ENCODE results near the gene GGCX. TPM values are rescaled to one million over a fixed set of nuclear protein-coding genes. Genes with fewer than 3 reads are reported as not detected.

GGCX gene
- total RNA-seq, 2 donors from 2014 or later: 74.5 to 89.5 TPM

DNA sequence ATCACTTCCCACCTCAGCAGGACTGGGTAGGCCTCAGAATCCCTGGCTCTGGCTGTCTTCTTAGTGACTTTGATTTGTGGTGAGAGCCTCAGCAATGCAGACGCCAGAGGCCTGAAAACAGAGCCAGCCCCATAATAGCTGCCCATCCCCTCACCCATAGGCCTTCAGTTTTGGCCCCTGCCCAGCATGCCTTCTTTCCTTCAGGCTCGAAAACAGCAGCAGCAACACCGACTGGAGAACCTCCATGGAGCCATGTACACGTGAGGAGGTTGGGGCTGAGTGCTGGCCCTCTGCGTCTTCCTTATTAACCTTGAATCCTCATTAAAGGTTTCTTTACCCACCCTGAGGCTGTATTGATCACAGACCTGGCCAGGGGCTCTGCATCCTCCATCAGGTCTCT is 35.9 kb upstream of the GGCX start:
- no peak overlapping the region for H3K27ac Mint-ChIP-seq
- H3K4me1 Mint-ChIP-seq: peaks cover 21% of the 10 kb centered on the region
- TF ChIP-seq, protein P1, sequence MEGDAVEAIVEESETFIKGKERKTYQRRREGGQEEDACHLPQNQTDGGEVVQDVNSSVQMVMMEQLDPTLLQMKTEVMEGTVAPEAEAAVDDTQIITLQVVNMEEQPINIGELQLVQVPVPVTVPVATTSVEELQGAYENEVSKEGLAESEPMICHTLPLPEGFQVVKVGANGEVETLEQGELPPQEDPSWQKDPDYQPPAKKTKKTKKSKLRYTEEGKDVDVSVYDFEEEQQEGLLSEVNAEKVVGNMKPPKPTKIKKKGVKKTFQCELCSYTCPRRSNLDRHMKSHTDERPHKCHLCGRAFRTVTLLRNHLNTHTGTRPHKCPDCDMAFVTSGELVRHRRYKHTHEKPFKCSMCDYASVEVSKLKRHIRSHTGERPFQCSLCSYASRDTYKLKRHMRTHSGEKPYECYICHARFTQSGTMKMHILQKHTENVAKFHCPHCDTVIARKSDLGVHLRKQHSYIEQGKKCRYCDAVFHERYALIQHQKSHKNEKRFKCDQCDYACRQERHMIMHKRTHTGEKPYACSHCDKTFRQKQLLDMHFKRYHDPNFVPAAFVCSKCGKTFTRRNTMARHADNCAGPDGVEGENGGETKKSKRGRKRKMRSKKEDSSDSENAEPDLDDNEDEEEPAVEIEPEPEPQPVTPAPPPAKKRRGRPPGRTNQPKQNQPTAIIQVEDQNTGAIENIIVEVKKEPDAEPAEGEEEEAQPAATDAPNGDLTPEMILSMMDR (conservative IDR thresholded peaks at IDR 0.05): no peak
- H3K36me3 Mint-ChIP-seq (ENCODE audit: low read depth): peaks cover 26% of the 10 kb centered on the region
- Histone ChIP-seq H3K9ac (ENCODE audit: extremely low read depth, low read length, poor library complexity, severe bottlenecking) (no peak overlapping the region), H3K9me3 (ENCODE audit: control insufficient read depth, low read length) (no peaks in the 10 kb centered on the region), H3K36me3 (ENCODE audit: control insufficient read depth, insufficient read depth, low read length) (peaks cover 30% of the 10 kb centered on the region), H3K27me3 (ENCODE audit: control insufficient read depth, insufficient read depth, low read length, poor library complexity, severe bottlenecking) (no peaks in the 10 kb centered on the region), H3K27ac (ENCODE audit: low read depth, low read length) (no peak overlapping the region), H3K4me3 (ENCODE audit: low read length) (peak overlapping the region; percentile 91), H3K4me1 (ENCODE audit: control insufficient read depth, insufficient read depth, low read length) (peaks cover 8% of the 10 kb centered on the region)
- no peak for DNase-seq
- H3K4me3 Mint-ChIP-seq: peak overlapping the region; percentile 99
- 94 to 100% methylated on average over 4 to 5 of the region's 5 CpGs for WGBS, 2 experiments (ENCODE audit: insufficient coverage in 1 of 2, insufficient read length in 1 of 2)
- H3K9me3 Mint-ChIP-seq: no peaks in the 10 kb centered on the region
- no peaks in the 10 kb centered on the region for H3K27me3 Mint-ChIP-seq (ENCODE audit: insufficient read depth)

GRCh38 chr2:85596486-85597143 is 35.3 kb upstream of the GGCX start:
- no peak for DNase-seq
- Mint-ChIP-seq H3K36me3 (ENCODE audit: low read depth) (peaks cover 26% of the 10 kb centered on the region), H3K4me1 (peaks cover 21% of the 10 kb centered on the region), H3K27ac (no peak overlapping the region), H3K27me3 (ENCODE audit: insufficient read depth) (no peaks in the 10 kb centered on the region), H3K9me3 (no peaks in the 10 kb centered on the region), H3K4me3 (peak overlapping the region; percentile 99)
- Histone ChIP-seq H3K27ac (ENCODE audit: low read depth, low read length) (no peak overlapping the region), H3K9me3 (ENCODE audit: control insufficient read depth, low read length) (no peaks in the 10 kb centered on the region), H3K27me3 (ENCODE audit: control insufficient read depth, insufficient read depth, low read length, poor library complexity, severe bottlenecking) (no peaks in the 10 kb centered on the region), H3K9ac (ENCODE audit: extremely low read depth, low read length, poor library complexity, severe bottlenecking) (peak overlapping the region; percentile 75), H3K4me1 (ENCODE audit: control insufficient read depth, insufficient read depth, low read length) (peaks cover 8% of the 10 kb centered on the region), H3K4me3 (ENCODE audit: low read length) (peak overlapping the region; percentile 91), H3K36me3 (ENCODE audit: control insufficient read depth, insufficient read depth, low read length) (peaks cover 30% of the 10 kb centered on the region)
- 80 to 86% methylated on average over 1 to 3 of the region's 3 CpGs for WGBS, 2 experiments (ENCODE audit: insufficient coverage in 1 of 2, insufficient read length in 1 of 2)
- TF ChIP-seq, protein P1 (conservative IDR thresholded peaks at IDR 0.05): no peak

GRCh38 chr2:85596026-85596333 is 34.7 kb upstream of the GGCX start:
- H3K36me3 Mint-ChIP-seq (ENCODE audit: low read depth): peaks cover 26% of the 10 kb centered on the region
- no peaks in the 10 kb centered on the region for H3K27me3 Mint-ChIP-seq (ENCODE audit: insufficient read depth)
- TF ChIP-seq, protein P1 (conservative IDR thresholded peaks at IDR 0.05): no peak
- Histone ChIP-seq H3K4me3 (ENCODE audit: low read length) (peak overlapping the region; percentile 91), H3K4me1 (ENCODE audit: control insufficient read depth, insufficient read depth, low read length) (peaks cover 8% of the 10 kb centered on the region), H3K9me3 (ENCODE audit: control insufficient read depth, low read length) (no peaks in the 10 kb centered on the region), H3K27me3 (ENCODE audit: control insufficient read depth, insufficient read depth, low read length, poor library complexity, severe bottlenecking) (no peaks in the 10 kb centered on the region), H3K36me3 (ENCODE audit: control insufficient read depth, insufficient read depth, low read length) (peaks cover 30% of the 10 kb centered on the region), H3K27ac (ENCODE audit: low read depth, low read length) (no peak overlapping the region), H3K9ac (ENCODE audit: extremely low read depth, low read length, poor library complexity, severe bottlenecking) (peak overlapping the region; percentile 75)
- H3K9me3 Mint-ChIP-seq: no peaks in the 10 kb centered on the region
- H3K4me3 Mint-ChIP-seq: peak overlapping the region; percentile 99
- DNase-seq: no peak
- H3K27ac Mint-ChIP-seq: peak overlapping the region; percentile 95
- 9 to 21% methylated on average over 5 to 10 of the region's 10 CpGs for WGBS, 2 experiments (ENCODE audit: insufficient coverage in 1 of 2, insufficient read length in 1 of 2)
- H3K4me1 Mint-ChIP-seq: peaks cover 21% of the 10 kb centered on the region
